H9 (cell line): Measurements from ENCODE around the gene CTRB2. TPM values are rescaled to one million over a fixed set of nuclear protein-coding genes. Genes with fewer than 3 reads are reported as not detected.

Source experiments
- DNase-seq: peaks from one replicate; pipeline ENCODE4 v3.0.0-alpha.2; 2017
- H2AFZ ChIP-seq: one replicate; pipeline ENCODE4 v1.6.1; 2013; ENCODE audit warnings: mild to moderate bottlenecking, low read length, control low read depth, moderate library complexity
- H2AK5ac ChIP-seq: 2 replicates; pipeline ENCODE4 v1.6.1; 2013; ENCODE audit warnings: low read length, control low read depth, mixed read lengths; ENCODE audit not compliant: insufficient read length
- H2BK120ac ChIP-seq: one replicate; pipeline ENCODE4 v1.6.1; 2013; ENCODE audit warnings: low read depth, mild to moderate bottlenecking, low read length, control low read depth, inconsistent platforms; ENCODE audit not compliant: poor library complexity, severe bottlenecking
- H2BK12ac ChIP-seq: 2 replicates; pipeline ENCODE4 v1.6.1; 2013; ENCODE audit warnings: low read length, control low read depth, mixed read lengths, low read depth; ENCODE audit not compliant: insufficient read length
- H2BK15ac ChIP-seq: 2 replicates; pipeline ENCODE4 v1.6.1; 2013; ENCODE audit warnings: low read depth, low read length, control low read depth
- H2BK20ac ChIP-seq: one replicate; pipeline ENCODE4 v1.6.1; 2013; ENCODE audit warnings: low read depth, mild to moderate bottlenecking, low read length, control low read depth, inconsistent platforms; ENCODE audit not compliant: poor library complexity, severe bottlenecking
- H2BK5ac ChIP-seq: 2 replicates; pipeline ENCODE4 v1.6.1; 2013; ENCODE audit warnings: low read length, control low read depth, mixed read lengths; ENCODE audit not compliant: insufficient read length
- H3K14ac ChIP-seq: 2 replicates; pipeline ENCODE4 v1.6.1; 2013; ENCODE audit warnings: low read length, control low read depth; ENCODE audit not compliant: insufficient read depth
- H3K18ac ChIP-seq: 2 replicates; pipeline ENCODE4 v1.6.1; 2013; ENCODE audit warnings: low read depth, mild to moderate bottlenecking, mixed read lengths, low read length, control low read depth; ENCODE audit not compliant: insufficient read length
- H3K23ac ChIP-seq: 2 replicates; pipeline ENCODE4 v1.6.1; 2013; ENCODE audit warnings: low read length, control low read depth, mixed read lengths, low read depth; ENCODE audit not compliant: insufficient read length
- H3K23me2 ChIP-seq: 2 replicates; pipeline ENCODE4 v1.6.1; 2013; ENCODE audit warnings: low read depth, mild to moderate bottlenecking, mixed read lengths, low read length, control low read depth; ENCODE audit not compliant: insufficient read length, poor library complexity, severe bottlenecking
- H3K27ac ChIP-seq: 2 replicates; pipeline ENCODE4 v1.5.1; 2013; ENCODE audit warnings: low read length, control low read depth, mixed read lengths, low read depth; ENCODE audit not compliant: insufficient read length
- H3K27me3 ChIP-seq: 2 replicates; pipeline ENCODE4 v1.6.1; 2013; ENCODE audit warnings: low read length, control low read depth, inconsistent platforms; ENCODE audit not compliant: insufficient read depth
- H3K4ac ChIP-seq: 2 replicates; pipeline ENCODE4 v1.6.1; 2013; ENCODE audit warnings: low read depth, mild to moderate bottlenecking, control low read depth, inconsistent platforms, low read length, moderate library complexity
- H3K4me1 ChIP-seq: 2 replicates; pipeline ENCODE4 v1.6.1; 2013; ENCODE audit warnings: low read length, control low read depth, inconsistent platforms; ENCODE audit not compliant: insufficient read depth
- H3K4me2 ChIP-seq: 2 replicates; pipeline ENCODE4 v1.6.1; 2013; ENCODE audit warnings: low read length, control low read depth, mixed read lengths; ENCODE audit not compliant: insufficient read length, insufficient read depth
- H3K56ac ChIP-seq: 2 replicates; pipeline ENCODE4 v1.6.1; 2013; ENCODE audit warnings: low read depth, mild to moderate bottlenecking, mixed read lengths, low read length, control low read depth; ENCODE audit not compliant: insufficient read length
- H3K79me1 ChIP-seq: 2 replicates; pipeline ENCODE4 v1.6.1; 2013; ENCODE audit warnings: low read depth, mild to moderate bottlenecking, moderate library complexity, low read length, control low read depth, inconsistent platforms; ENCODE audit not compliant: insufficient read depth, poor library complexity, severe bottlenecking
- H3K79me2 ChIP-seq: 2 replicates; pipeline ENCODE4 v1.6.1; 2013; ENCODE audit warnings: low read length, control low read depth, inconsistent platforms; ENCODE audit not compliant: insufficient read depth
- H3K9ac ChIP-seq: 2 replicates; pipeline ENCODE4 v1.6.1; 2013; ENCODE audit warnings: low read length, control low read depth, mixed read lengths; ENCODE audit not compliant: insufficient read length; ENCODE audit errors: extremely low read depth
- H3K9me3 ChIP-seq: one replicate; pipeline ENCODE4 v1.6.1; 2013; ENCODE audit warnings: low read depth, low read length, inconsistent platforms; ENCODE audit not compliant: control insufficient read depth
- H3T11ph ChIP-seq: one replicate; pipeline ENCODE4 v1.6.1; 2013; ENCODE audit warnings: mild to moderate bottlenecking, low read length, control low read depth, inconsistent platforms
- H4K20me1 ChIP-seq: one replicate; pipeline ENCODE4 v1.6.1; 2013; ENCODE audit not compliant: control insufficient read depth, insufficient read length, insufficient read depth
- H4K5ac ChIP-seq: 2 replicates; pipeline ENCODE4 v1.6.1; 2013; ENCODE audit warnings: low read depth, mild to moderate bottlenecking, mixed read lengths, low read length, control low read depth; ENCODE audit not compliant: insufficient read length
- H4K8ac ChIP-seq: replicated peaks from 2 replicates; pipeline ENCODE4 v1.6.1; 2013; ENCODE audit warnings: low read length, control low read depth, mixed read lengths, low read depth; ENCODE audit not compliant: insufficient read length
- H4K91ac ChIP-seq: 2 replicates; pipeline ENCODE4 v1.6.1; 2013; ENCODE audit warnings: low read depth, mild to moderate bottlenecking, moderate library complexity, mixed read lengths, low read length, control low read depth; ENCODE audit not compliant: insufficient read length
- H3K27ac Mint-ChIP-seq, 3 experiments: 2 replicates in 2 of 3; 3 replicates in 1 of 3; pipeline ENCODE4 v1.8.0; 2020 to 2021; ENCODE audit warnings: mixed read lengths in 3 of 3, mild to moderate bottlenecking in 1 of 3, moderate library complexity in 1 of 3
- H3K27me3 Mint-ChIP-seq: 2 replicates; pipeline ENCODE4 v1.8.0; 2021; ENCODE audit warnings: low read depth, mild to moderate bottlenecking, moderate library complexity, mixed read lengths
- H3K36me3 Mint-ChIP-seq, 3 experiments: 2 replicates in 2 of 3; 3 replicates in 1 of 3; pipeline ENCODE4 v1.8.0; 2020 to 2021; ENCODE audit warnings: low read depth in 3 of 3, mixed read lengths in 3 of 3; ENCODE audit not compliant: insufficient read depth in 1 of 3
- H3K4me1 Mint-ChIP-seq, 2 experiments: 2 replicates each; pipeline ENCODE4 v1.8.0; 2020; ENCODE audit warnings: mixed read lengths in 2 of 2
- H3K4me3 Mint-ChIP-seq, 2 experiments: 2 replicates in 1 of 2; 3 replicates in 1 of 2; pipeline ENCODE4 v1.8.0; 2020 to 2021; ENCODE audit warnings: mild to moderate bottlenecking in 2 of 2, mixed read lengths in 2 of 2, moderate library complexity in 1 of 2
- H3K9me3 Mint-ChIP-seq, 2 experiments: 2 replicates in 1 of 2; 3 replicates in 1 of 2; pipeline ENCODE4 v1.8.0; 2020; ENCODE audit warnings: mild to moderate bottlenecking in 2 of 2, mixed read lengths in 2 of 2, moderate library complexity in 1 of 2
- CTCF ChIP-seq: fragments of 200-600 bp; sonication (generic); conservative IDR thresholded peaks from 3 replicates; pipeline ENCODE4 v1.8.0; 2021; ENCODE audit warnings: antibody characterized with exemption, mild to moderate bottlenecking
- WGBS: extraction: QIAGEN DNeasy Blood & Tissue Kit; methylation state at CpG from one replicate; pipeline ENCODE4 v1.1.7; 2013; ENCODE audit warnings: missing lambda C conversion rate, low lambda C conversion rate, mixed read lengths; ENCODE audit not compliant: insufficient read length; ENCODE audit errors: extremely low coverage; 5-methylcytosine and 5-hydroxymethylcytosine counted together
- total RNA-seq: library from RNA; stranded (reverse); gene quantifications from 2 replicates; pipeline ENCODE4 v1.2.1, GENCODE V29; 2021

CTRB2 gene
- total RNA-seq, 1 experiment from 2014 or later = not detected

GRCh38 chr16:75198135-75198600, 8.8 kb downstream of the CTRB2 start:
- H3K27ac Mint-ChIP-seq = peak overlapping the region in 1 of 3 experiments; percentile 36; a peak in 1 of 7 replicates
- Histone ChIP-seq H3K9me3 (no peaks in the 10 kb centered on the region), H3K4ac (no peak overlapping the region), H3K23me2 (no peaks in the 10 kb centered on the region), H2BK120ac (no peak overlapping the region), H4K20me1 (no peaks in the 10 kb centered on the region), H2BK20ac (no peak overlapping the region), H4K91ac (no peak overlapping the region), H3K23ac (no peak overlapping the region), H3K14ac (no peak overlapping the region), H2AFZ (no peak overlapping the region), H2BK5ac (no peak overlapping the region), H2BK15ac (no peak overlapping the region), H3T11ph (no peak overlapping the region), H2BK12ac (no peak overlapping the region), H3K4me2 (no peak overlapping the region), H3K18ac (no peak overlapping the region), H3K56ac (no peak overlapping the region), H3K4me1 (no peaks in the 10 kb centered on the region), H3K79me1 (no peaks in the 10 kb centered on the region), H3K9ac (no peak overlapping the region), H2AK5ac (no peak overlapping the region), H3K27ac (no peak overlapping the region), H4K5ac (no peak overlapping the region), H3K79me2 (no peaks in the 10 kb centered on the region), H4K8ac (no peak overlapping the region), H3K27me3 (no peaks in the 10 kb centered on the region)
- peaks cover 6% of the 10 kb centered on the region for H3K27me3 Mint-ChIP-seq
- DNase-seq = no peak
- H3K36me3 Mint-ChIP-seq = no peaks in the 10 kb centered on the region
- no CpG with 5 or more reads among the region's 18 CpGs for WGBS
- H3K4me3 Mint-ChIP-seq = no peak overlapping the region
- peaks cover 0 to 9% of the 10 kb centered on the region in 2 experiments for H3K4me1 Mint-ChIP-seq
- no peak for TF ChIP-seq CTCF
- no peaks in the 10 kb centered on the region; a peak in 1 of 5 replicates for H3K9me3 Mint-ChIP-seq
